ENCODE data around the gene GCSAML.

GCSAML gene

DNA sequence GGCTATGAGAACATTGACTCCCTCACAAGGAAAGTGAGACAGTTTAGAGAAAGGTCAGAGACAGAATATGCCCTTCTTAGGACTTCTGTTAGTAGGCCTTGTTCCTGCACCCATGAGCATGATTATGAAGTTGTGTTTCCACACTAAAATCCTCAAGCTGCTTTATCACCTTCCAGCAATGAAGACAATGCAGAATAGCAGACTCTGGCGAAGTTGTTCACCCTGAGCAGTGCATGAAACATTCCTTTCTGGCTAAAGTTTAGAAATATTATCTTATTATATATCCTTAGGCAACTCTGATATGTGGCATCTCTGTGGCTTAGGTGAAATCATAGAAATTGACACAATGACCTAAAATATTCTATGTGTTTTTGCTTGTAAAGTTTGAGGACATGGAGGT, 25.3 kb downstream of the GCSAML start:
- H3K27me3 ChIP-seq = no peaks in the 10 kb centered on the region
- TF ChIP-seq, protein P1, sequence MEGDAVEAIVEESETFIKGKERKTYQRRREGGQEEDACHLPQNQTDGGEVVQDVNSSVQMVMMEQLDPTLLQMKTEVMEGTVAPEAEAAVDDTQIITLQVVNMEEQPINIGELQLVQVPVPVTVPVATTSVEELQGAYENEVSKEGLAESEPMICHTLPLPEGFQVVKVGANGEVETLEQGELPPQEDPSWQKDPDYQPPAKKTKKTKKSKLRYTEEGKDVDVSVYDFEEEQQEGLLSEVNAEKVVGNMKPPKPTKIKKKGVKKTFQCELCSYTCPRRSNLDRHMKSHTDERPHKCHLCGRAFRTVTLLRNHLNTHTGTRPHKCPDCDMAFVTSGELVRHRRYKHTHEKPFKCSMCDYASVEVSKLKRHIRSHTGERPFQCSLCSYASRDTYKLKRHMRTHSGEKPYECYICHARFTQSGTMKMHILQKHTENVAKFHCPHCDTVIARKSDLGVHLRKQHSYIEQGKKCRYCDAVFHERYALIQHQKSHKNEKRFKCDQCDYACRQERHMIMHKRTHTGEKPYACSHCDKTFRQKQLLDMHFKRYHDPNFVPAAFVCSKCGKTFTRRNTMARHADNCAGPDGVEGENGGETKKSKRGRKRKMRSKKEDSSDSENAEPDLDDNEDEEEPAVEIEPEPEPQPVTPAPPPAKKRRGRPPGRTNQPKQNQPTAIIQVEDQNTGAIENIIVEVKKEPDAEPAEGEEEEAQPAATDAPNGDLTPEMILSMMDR (IDR thresholded peaks at IDR 0.05) = no peak

GRCh38 chr1:247574664-247575063, 25.7 kb downstream of the GCSAML start:
- no peaks in the 10 kb centered on the region for H3K36me3 ChIP-seq
- no peaks in the 10 kb centered on the region for H3K27me3 ChIP-seq
- TF ChIP-seq, protein P1 (IDR thresholded peaks at IDR 0.05) = no peak
- H3K27ac ChIP-seq = no peak overlapping the region
- no peaks in the 10 kb centered on the region for H3K9me3 ChIP-seq
- H3K4me3 ChIP-seq = no peak overlapping the region
- H3K4me1 ChIP-seq = no peaks in the 10 kb centered on the region
- intact Hi-C loops (cut with DNase I; ENCODE audit: low total_unique reads) = no loop called here
- no peak for DNase-seq

More for the DNA sequence above, 25.3 kb downstream of the GCSAML start:
- H3K27ac ChIP-seq = no peak overlapping the region
- intact Hi-C loops (cut with DNase I; ENCODE audit: low total_unique reads) = no loop called here
- no peak overlapping the region for H3K4me3 ChIP-seq
- no peaks in the 10 kb centered on the region for H3K36me3 ChIP-seq
- DNase-seq = no peak
- no peaks in the 10 kb centered on the region for H3K4me1 ChIP-seq
- no peaks in the 10 kb centered on the region for H3K9me3 ChIP-seq

DNA sequence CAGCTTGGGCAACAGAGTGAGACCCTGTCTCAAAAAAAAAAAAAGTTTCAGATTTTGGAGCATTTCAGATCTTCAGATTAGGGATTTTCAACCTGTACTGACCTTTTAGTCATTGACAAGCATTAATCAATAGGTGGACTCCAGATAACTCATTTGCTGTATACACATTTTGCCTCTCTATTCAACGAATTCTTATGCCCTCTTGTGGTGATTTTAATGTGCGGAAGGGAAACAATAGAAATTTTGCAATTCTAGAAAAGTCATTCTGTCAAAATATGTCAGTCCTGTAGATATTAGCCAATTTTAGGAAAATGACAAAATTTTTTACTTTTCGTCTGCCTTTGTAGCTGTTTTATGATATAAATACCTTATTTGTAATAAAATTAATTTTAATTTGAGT, 27.6 kb downstream of the GCSAML start:
- intact Hi-C loops (cut with DNase I; ENCODE audit: low total_unique reads) = no loop called here
- Histone ChIP-seq H3K4me1 (no peaks in the 10 kb centered on the region), H3K27me3 (no peaks in the 10 kb centered on the region), H3K4me3 (no peak overlapping the region), H3K36me3 (no peaks in the 10 kb centered on the region), H3K27ac (no peak overlapping the region), H3K9me3 (no peaks in the 10 kb centered on the region)
- DNase-seq = no peak
- TF ChIP-seq, protein P1 (IDR thresholded peaks at IDR 0.05) = no peak

DNA sequence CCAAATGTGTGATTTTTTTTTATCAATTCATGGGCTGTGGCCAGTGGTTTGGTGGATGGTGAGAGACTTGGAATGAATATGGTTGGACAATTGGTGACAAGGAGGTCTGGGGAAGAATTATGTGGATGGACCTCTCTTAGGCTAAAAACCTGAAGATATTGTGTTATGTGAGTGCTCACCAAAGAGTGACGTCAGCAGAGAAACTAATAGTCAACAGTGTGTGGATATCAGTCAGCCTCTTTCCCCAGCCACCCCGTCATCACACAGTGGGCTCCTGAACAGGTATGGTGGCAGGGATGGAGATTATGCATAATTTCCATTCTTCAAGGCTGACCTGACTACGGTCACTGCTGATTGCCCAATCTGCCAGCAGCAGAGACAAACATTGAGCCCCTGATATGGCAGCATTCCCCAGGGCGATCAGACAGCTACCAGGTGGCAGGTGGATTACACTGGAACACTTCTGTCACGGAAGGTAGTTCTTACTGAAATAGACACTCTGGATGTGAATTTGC, 30.1 kb downstream of the GCSAML start:
- DNase-seq = no peak
- no peaks in the 10 kb centered on the region for H3K9me3 ChIP-seq
- H3K4me3 ChIP-seq = no peak overlapping the region
- no peaks in the 10 kb centered on the region for H3K4me1 ChIP-seq
- H3K27ac ChIP-seq = no peak overlapping the region
- intact Hi-C loops (cut with DNase I; ENCODE audit: low total_unique reads) = no loop called here
- TF ChIP-seq, protein P1 (IDR thresholded peaks at IDR 0.05) = no peak
- H3K27me3 ChIP-seq = no peaks in the 10 kb centered on the region
- H3K36me3 ChIP-seq = no peaks in the 10 kb centered on the region

DNA sequence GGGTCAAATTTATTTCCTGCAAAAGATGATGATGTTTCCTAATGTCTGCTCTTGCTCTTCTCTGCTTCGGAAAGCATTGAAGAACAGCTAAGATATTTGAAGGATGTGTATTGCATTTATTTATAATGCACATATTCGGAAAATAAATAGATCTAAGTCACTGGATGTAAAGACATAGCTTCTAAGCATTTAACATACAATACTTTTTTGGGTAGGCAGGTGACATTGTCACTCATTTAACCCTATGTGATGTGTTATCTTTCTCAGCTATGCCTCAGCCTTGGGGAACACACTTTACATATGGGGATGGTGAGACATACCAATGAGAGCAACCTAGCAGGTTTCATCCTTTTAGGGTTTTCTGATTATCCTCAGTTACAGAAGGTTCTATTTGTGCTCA, 39.1 kb downstream of the GCSAML start, which contains the start of gene OR2G2:
OR2G2 (plus strand) TSS at position 301 of the 400 bp plus-strand sequence; CDS start at position 301, 0 bp downstream.
- Histone ChIP-seq H3K9me3 (peaks cover 0 to 4% (median 0%) of the 10 kb centered on the region in 3 donors), H3K27me3 (no peaks in the 10 kb centered on the region), H3K27ac (no peak within 1 kb of the TSS), H3K36me3 (no peaks in the 10 kb centered on the region), H3K4me3 (no peak within 1 kb of the TSS), H3K4me1 (no peaks in the 10 kb centered on the region)
- TF ChIP-seq, protein P1 (IDR thresholded peaks at IDR 0.05) = no peak
- intact Hi-C loops (cut with DNase I; ENCODE audit: low total_unique reads) = no loop called here
- no peak for DNase-seq

GRCh38 chr1:247605286-247605685, 56.4 kb downstream of the GCSAML start, which contains the start of gene OR2G3:
TSS of gene OR2G3 (plus strand) at chr1:247605586. CDS start at chr1:247605586, 0 bp downstream.
- Histone ChIP-seq H3K36me3 (no peaks in the 10 kb centered on the region), H3K9me3 (no peaks in the 10 kb centered on the region), H3K27ac (no peak within 1 kb of the TSS), H3K4me3 (no peak within 1 kb of the TSS), H3K27me3 (no peaks in the 10 kb centered on the region), H3K4me1 (no peaks in the 10 kb centered on the region)
- DNase-seq = no peak
- TF ChIP-seq, protein P1 (IDR thresholded peaks at IDR 0.05) = no peak
- intact Hi-C loops (cut with DNase I; ENCODE audit: low total_unique reads) = no loop called here

Measured in tibial artery (tissue), 4 donors.